MM.1S (cell line): ENCODE results near the gene PIMREG.

Experiments used
- DNase-seq: peaks from one replicate; pipeline ENCODE4 v3.0.0-alpha.2; 2015
- H2AFZ ChIP-seq: fragments of 300-600 bp; sonication (generic); 2 replicates; pipeline ENCODE4 v1.6.0; 2016; ENCODE audit warnings: antibody characterized with exemption, low read length
- H3F3A ChIP-seq: fragments of 300-600 bp; sonication (generic); 2 replicates; pipeline ENCODE4 v1.6.1; 2016; ENCODE audit warnings: mild to moderate bottlenecking, antibody characterized with exemption, low read length, moderate library complexity, mixed read lengths; ENCODE audit not compliant: insufficient read depth
- H3K27ac ChIP-seq: fragments of 300-600 bp; sonication (generic); 2 replicates; pipeline ENCODE4 v1.5.1; 2016; ENCODE audit warnings: mild to moderate bottlenecking, low read length
- H3K27me3 ChIP-seq: fragments of 300-600 bp; sonication (generic); replicated peaks from 2 replicates; pipeline ENCODE4 v1.6.0; 2016; ENCODE audit warnings: low read length; ENCODE audit not compliant: insufficient read depth
- H3K36me3 ChIP-seq: fragments of 300-600 bp; sonication (generic); replicated peaks from 2 replicates; pipeline ENCODE4 v1.6.1; 2016; ENCODE audit warnings: mild to moderate bottlenecking, low read length, mixed read lengths; ENCODE audit not compliant: insufficient read depth
- H3K4me1 ChIP-seq: fragments of 300-600 bp; sonication (generic); 2 replicates; pipeline ENCODE4 v1.6.1; 2016; ENCODE audit warnings: low read length, mixed read lengths
- H3K4me2 ChIP-seq: fragments of 300-600 bp; sonication (generic); 2 replicates; pipeline ENCODE4 v1.6.0; 2016; ENCODE audit warnings: low read depth, low read length
- H3K4me3 ChIP-seq: fragments of 300-600 bp; sonication (generic); 2 replicates; pipeline ENCODE4 v1.5.1; 2016; ENCODE audit warnings: low read length, mixed read lengths
- H3K79me2 ChIP-seq: fragments of 300-600 bp; sonication (generic); 2 replicates; pipeline ENCODE4 v1.6.1; 2016; ENCODE audit warnings: mixed run types, low read length, mixed read lengths
- H3K9ac ChIP-seq: fragments of 300-600 bp; sonication (generic); 2 replicates; pipeline ENCODE4 v1.6.1; 2016; ENCODE audit warnings: low read length, mixed read lengths
- H3K9me2 ChIP-seq: fragments of 300-600 bp; sonication (generic); replicated peaks from 2 replicates; pipeline ENCODE4 v1.6.1; 2016; ENCODE audit warnings: mild to moderate bottlenecking, low read length, mixed read lengths; ENCODE audit not compliant: insufficient read depth
- H3K9me3 ChIP-seq: fragments of 300-600 bp; sonication (generic); replicated peaks from 2 replicates; pipeline ENCODE4 v1.6.1; 2016; ENCODE audit warnings: mild to moderate bottlenecking, low read length, mixed read lengths; ENCODE audit not compliant: insufficient read depth
- H4K20me1 ChIP-seq: fragments of 300-600 bp; sonication (generic); 2 replicates; pipeline ENCODE4 v1.6.1; 2016; ENCODE audit warnings: mild to moderate bottlenecking, low read length, moderate library complexity, mixed read lengths; ENCODE audit not compliant: insufficient read depth
- CTCF ChIP-seq: fragments of 300-600 bp; sonication (generic); IDR thresholded peaks from 2 replicates; pipeline ENCODE4 v1.5.1; 2016; ENCODE audit warnings: antibody characterized with exemption, low read length, mixed read lengths
- EZH2 ChIP-seq: fragments of 300-600 bp; sonication (generic); optimal IDR thresholded peaks from 2 replicates; pipeline ENCODE3; 2017; ENCODE audit warnings: low read depth, mild to moderate bottlenecking, antibody characterized with exemption, low read length, mixed read lengths
- EZH2phosphoT487 ChIP-seq: fragments of 300-600 bp; sonication (generic); IDR thresholded peaks from 2 replicates; pipeline ENCODE4 v1.6.1; 2018; ENCODE audit warnings: antibody characterized with exemption, low read length

PIMREG gene

GRCh38 chr17:6476810-6477179 is 32.5 kb downstream of the PIMREG start:
- H3K79me2 ChIP-seq: no peaks in the 10 kb centered on the region
- no peaks in the 10 kb centered on the region for H3K4me1 ChIP-seq
- DNase-seq: no peak
- no peak overlapping the region for H3K4me2 ChIP-seq
- H3K9me2 ChIP-seq: no peaks in the 10 kb centered on the region
- H2AFZ ChIP-seq: no peak overlapping the region
- H3K4me3 ChIP-seq: no peak overlapping the region
- H4K20me1 ChIP-seq: no peaks in the 10 kb centered on the region
- no peaks in the 10 kb centered on the region for H3K36me3 ChIP-seq
- H3K27ac ChIP-seq: no peak overlapping the region
- TF ChIP-seq EZH2: no peak
- TF ChIP-seq CTCF: no peak
- no peak for TF ChIP-seq EZH2phosphoT487
- no peaks in the 10 kb centered on the region for H3K9me3 ChIP-seq
- H3K27me3 ChIP-seq: peaks cover 43% of the 10 kb centered on the region
- no peak overlapping the region for H3K9ac ChIP-seq
- no peaks in the 10 kb centered on the region for H3F3A ChIP-seq

DNA sequence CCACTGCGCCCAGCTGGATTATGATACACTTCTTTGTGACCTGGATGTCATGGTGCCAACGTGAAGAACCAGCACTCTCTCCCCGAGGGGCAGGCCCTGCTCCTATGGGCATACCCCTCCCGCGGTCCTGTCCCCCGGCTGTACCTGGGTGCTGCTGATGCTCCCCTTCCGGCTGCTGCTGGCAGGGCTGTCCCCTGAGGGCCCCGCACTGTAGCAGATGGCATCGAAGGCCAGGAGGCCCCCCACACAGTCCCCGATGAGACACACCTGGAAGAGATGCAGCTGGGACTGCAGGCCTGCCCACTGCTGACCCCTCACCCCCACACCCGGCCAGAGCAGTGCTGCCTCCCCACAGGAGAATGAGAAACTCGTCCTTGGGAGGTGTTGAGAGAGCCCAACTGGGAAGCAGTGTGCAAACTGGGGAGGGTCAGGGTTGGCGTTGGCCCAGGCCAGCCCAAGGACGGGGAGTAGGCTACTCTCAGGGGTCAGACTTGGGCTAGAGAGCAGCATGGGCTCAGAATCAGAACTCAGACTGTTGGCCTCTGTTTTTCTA is 33.7 kb downstream of the PIMREG start:
- H3K27me3 ChIP-seq: peaks cover 50% of the 10 kb centered on the region
- H3K36me3 ChIP-seq: no peaks in the 10 kb centered on the region
- no peaks in the 10 kb centered on the region for H3K9me2 ChIP-seq
- H4K20me1 ChIP-seq: no peaks in the 10 kb centered on the region
- no peaks in the 10 kb centered on the region for H3F3A ChIP-seq
- no peaks in the 10 kb centered on the region for H3K9me3 ChIP-seq
- H2AFZ ChIP-seq: no peak overlapping the region
- H3K9ac ChIP-seq: no peak overlapping the region
- no peak overlapping the region for H3K27ac ChIP-seq
- DNase-seq: no peak
- H3K79me2 ChIP-seq: no peaks in the 10 kb centered on the region
- TF ChIP-seq EZH2phosphoT487: no peak
- no peak for TF ChIP-seq CTCF
- no peak for TF ChIP-seq EZH2
- H3K4me2 ChIP-seq: no peak overlapping the region
- no peaks in the 10 kb centered on the region for H3K4me1 ChIP-seq
- no peak overlapping the region for H3K4me3 ChIP-seq

GRCh38 chr17:6478486-6478885 is 34.2 kb downstream of the PIMREG start:
- Histone ChIP-seq H3K4me2 (no peak overlapping the region), H3K27ac (no peak overlapping the region), H3K9ac (no peak overlapping the region), H3K27me3 (peaks cover 56% of the 10 kb centered on the region), H4K20me1 (no peaks in the 10 kb centered on the region), H3K9me3 (no peaks in the 10 kb centered on the region), H3K4me3 (no peak overlapping the region), H3K79me2 (no peaks in the 10 kb centered on the region), H3K36me3 (no peaks in the 10 kb centered on the region), H2AFZ (no peak overlapping the region), H3F3A (no peaks in the 10 kb centered on the region), H3K9me2 (no peaks in the 10 kb centered on the region), H3K4me1 (no peaks in the 10 kb centered on the region)
- no peak for DNase-seq
- no peak for TF ChIP-seq EZH2phosphoT487
- TF ChIP-seq EZH2: no peak
- TF ChIP-seq CTCF: no peak
